ENCODE data around the gene HK3.

The HK3 gene

GRCh38 chr5:176897263-176897662 is 1.9 kb downstream of the HK3 start:
- no peak overlapping the region for H3K27ac Mint-ChIP-seq

GRCh38 chr5:176895831-176896230 is 3.3 kb downstream of the HK3 start:
- Mint-ChIP-seq H3K27me3 (peaks cover 12% of the 10 kb centered on the region), H3K27ac (no peak overlapping the region), H3K4me1 (peaks cover 8% of the 10 kb centered on the region), H3K9me3 (no peaks in the 10 kb centered on the region), H3K4me3 (no peak overlapping the region), H3K36me3 (no peaks in the 10 kb centered on the region)
- ATAC-seq (ENCODE audit: low read depth) = no peak
- no peak for DNase-seq (ENCODE audit: low spot score in 2 of 2)

More at GRCh38 chr5:176897263-176897662, 1.9 kb downstream of the HK3 start:
- Mint-ChIP-seq H3K9me3 (no peaks in the 10 kb centered on the region), H3K4me3 (no peak overlapping the region), H3K27me3 (peaks cover 6% of the 10 kb centered on the region), H3K36me3 (peaks cover 2% of the 10 kb centered on the region), H3K4me1 (peaks cover 10% of the 10 kb centered on the region)
- ATAC-seq (ENCODE audit: low read depth) = no peak
- DNase-seq (ENCODE audit: low spot score in 2 of 2) = no peak

DNA sequence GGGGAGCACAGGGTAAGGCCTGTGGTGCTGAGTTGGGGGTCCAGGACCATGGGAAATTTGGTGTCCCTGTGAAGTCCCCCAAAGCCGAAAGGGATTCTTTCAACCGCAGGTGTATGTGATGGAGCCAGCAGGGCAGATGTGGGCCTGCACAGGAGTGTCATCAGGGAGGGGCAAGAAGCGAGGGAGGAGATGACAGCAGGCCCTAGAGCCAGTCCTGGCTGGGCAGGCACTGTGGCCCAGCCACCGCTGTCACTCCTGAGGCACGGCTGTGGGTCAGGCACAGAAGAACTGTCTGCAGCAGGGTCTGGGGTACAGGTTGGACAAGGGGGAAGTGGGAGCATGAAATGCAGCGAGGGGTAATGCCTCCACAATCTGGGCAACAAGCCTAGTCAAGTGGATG is 4.8 kb downstream of the HK3 start:
- H3K9me3 Mint-ChIP-seq = no peaks in the 10 kb centered on the region
- no peak overlapping the region for H3K4me3 Mint-ChIP-seq
- DNase-seq (ENCODE audit: low spot score in 2 of 2) = no peak
- peaks cover 16% of the 10 kb centered on the region for H3K27me3 Mint-ChIP-seq
- H3K4me1 Mint-ChIP-seq = peaks cover 4% of the 10 kb centered on the region
- no peak for ATAC-seq (ENCODE audit: low read depth)
- H3K27ac Mint-ChIP-seq = no peak overlapping the region
- H3K36me3 Mint-ChIP-seq = no peaks in the 10 kb centered on the region

DNA sequence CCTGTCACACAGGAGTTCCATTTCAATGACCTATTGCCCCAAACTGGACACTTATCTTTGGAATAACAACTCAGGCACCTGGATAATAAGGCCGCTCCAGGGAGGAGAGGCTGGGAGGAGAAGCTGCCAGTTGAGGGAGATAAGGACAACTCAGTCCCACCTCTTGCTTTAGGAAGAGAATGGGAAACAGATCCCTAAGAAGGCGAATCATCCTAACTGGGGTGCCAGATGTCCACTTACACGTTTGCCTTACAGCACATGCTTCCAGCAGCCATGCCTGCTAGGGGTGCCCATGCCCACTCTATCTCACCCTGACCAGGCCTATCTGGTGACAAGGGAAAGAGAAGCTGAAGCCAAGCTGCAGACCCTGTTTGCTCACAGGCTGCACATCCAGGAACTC is 6.5 kb downstream of the HK3 start:
- Mint-ChIP-seq H3K4me3 (no peak overlapping the region), H3K9me3 (no peaks in the 10 kb centered on the region), H3K36me3 (no peaks in the 10 kb centered on the region), H3K4me1 (no peaks in the 10 kb centered on the region), H3K27me3 (peaks cover 14% of the 10 kb centered on the region), H3K27ac (no peak overlapping the region)
- no peak for ATAC-seq (ENCODE audit: low read depth)
- no peak for DNase-seq (ENCODE audit: low spot score in 2 of 2)

DNA sequence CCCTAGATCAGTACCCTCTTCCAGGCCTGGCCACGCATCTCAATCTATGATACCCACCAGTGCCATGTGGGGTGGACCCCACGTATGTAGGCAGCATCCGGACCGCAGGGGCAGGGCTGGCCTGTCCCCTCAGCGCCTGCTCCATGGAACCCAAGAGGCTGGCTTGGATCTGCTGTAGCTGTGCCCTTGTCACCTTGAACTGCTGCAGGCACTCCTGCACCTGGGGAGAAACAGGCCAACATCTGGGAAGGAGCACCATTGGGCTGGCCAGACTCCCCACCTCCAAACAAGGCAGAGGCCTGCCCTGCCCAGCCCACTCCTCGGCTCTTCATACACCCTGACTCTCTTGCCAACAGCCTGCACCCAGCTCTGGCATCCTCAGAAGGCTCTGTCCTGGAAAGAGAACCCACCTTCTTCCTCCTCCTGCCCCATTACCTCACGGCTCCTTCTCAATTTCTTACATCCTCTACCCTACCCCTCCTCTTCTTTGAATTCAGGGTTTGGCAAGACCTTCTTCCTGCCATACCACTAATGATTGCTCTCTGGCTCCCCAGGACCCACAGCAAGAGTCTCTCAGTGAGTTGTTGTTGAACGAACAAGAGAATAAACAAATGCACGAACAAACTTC is 7.7 kb downstream of the HK3 start:
- Mint-ChIP-seq H3K36me3 (no peaks in the 10 kb centered on the region), H3K27ac (no peak overlapping the region), H3K4me1 (no peaks in the 10 kb centered on the region), H3K9me3 (no peaks in the 10 kb centered on the region), H3K4me3 (no peak overlapping the region), H3K27me3 (peaks cover 11% of the 10 kb centered on the region)
- no peak for ATAC-seq (ENCODE audit: low read depth)
- no peak for DNase-seq (ENCODE audit: low spot score in 2 of 2)

- H3K4me3 Mint-ChIP-seq = no peak overlapping the region
- H3K4me1 Mint-ChIP-seq = no peaks in the 10 kb centered on the region
- ATAC-seq (ENCODE audit: low read depth) (no peak), DNase-seq (ENCODE audit: low spot score in 2 of 2) (no peak)
- H3K27me3 Mint-ChIP-seq = peaks cover 11% of the 10 kb centered on the region
- no peak overlapping the region for H3K27ac Mint-ChIP-seq
- H3K9me3 Mint-ChIP-seq = no peaks in the 10 kb centered on the region
- H3K36me3 Mint-ChIP-seq = no peaks in the 10 kb centered on the region
These were observed 8.5 kb downstream of the HK3 start for GRCh38 chr5:176890455-176891330.

DNA sequence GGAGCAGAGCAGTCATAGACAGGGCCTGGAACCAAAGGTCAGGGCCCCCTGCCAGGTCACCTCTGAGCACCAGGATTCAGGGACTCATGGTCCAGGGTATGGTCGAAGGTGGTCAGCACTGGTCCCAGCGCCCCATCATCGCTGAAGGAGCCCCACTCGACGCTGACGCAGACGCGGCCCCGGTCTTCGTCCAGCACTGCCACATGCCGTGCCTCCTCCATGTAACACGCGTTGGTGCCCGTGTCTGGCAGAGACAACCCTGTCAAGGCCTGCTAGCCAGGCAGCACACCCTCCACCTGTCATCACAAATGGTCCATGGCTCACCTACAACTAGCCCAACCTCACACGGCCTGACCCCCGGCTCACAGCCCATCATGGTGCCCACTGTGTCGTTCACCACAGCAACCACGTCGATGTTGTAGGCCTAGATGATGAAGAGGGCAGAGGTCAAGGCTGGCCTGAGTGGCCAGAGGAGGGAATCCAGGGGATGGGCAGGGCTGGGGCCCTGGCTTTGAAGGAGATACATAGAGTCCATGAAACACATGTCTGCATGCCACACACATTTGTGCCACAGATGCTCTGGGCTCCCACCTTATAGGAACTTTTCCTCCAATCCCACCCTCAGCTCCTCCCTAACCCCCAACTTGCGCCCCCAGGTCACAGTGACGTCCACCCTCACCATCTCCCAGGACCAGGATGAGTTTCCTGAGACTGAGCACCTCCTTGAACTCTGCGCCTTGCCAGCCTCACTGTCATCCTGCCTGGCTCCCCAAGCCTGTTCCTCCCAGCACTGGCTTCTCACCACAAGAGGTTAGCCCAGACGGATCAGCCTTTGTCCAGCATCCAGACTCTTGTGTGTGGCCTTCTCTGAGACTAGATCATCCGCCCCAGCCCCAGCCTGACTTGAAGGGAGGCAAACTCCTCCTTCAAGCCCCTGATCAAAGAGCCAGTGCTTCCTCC is 9.5 kb downstream of the HK3 start:
- no peak for ATAC-seq (ENCODE audit: low read depth)
- H3K27me3 Mint-ChIP-seq = peaks cover 11% of the 10 kb centered on the region
- no peaks in the 10 kb centered on the region for H3K4me1 Mint-ChIP-seq
- no peaks in the 10 kb centered on the region for H3K36me3 Mint-ChIP-seq
- no peak for DNase-seq (ENCODE audit: low spot score in 2 of 2)
- H3K27ac Mint-ChIP-seq = no peak overlapping the region
- H3K9me3 Mint-ChIP-seq = no peaks in the 10 kb centered on the region
- no peak overlapping the region for H3K4me3 Mint-ChIP-seq

DNA sequence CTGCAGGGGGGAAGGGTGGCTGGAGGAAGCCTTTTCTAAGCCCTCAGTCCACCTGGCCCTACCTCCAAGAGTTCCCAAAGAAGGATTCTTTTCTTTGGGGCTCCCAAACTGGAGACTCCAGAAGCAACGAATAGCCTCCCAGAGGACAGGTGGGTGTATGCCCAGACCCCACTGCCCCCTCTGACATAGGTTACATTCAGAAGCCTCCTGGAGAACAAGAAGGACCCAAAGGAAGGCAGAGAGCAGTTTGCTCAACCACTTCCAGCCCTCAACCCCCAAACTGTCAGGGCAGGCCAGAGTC is 10.3 kb downstream of the HK3 start:
- Mint-ChIP-seq H3K27me3 (peaks cover 11% of the 10 kb centered on the region), H3K27ac (no peak overlapping the region), H3K36me3 (no peaks in the 10 kb centered on the region), H3K4me3 (no peak overlapping the region), H3K9me3 (no peaks in the 10 kb centered on the region), H3K4me1 (no peaks in the 10 kb centered on the region)
- no peak for ATAC-seq (ENCODE audit: low read depth)
- DNase-seq (ENCODE audit: low spot score in 2 of 2) = no peak

DNA sequence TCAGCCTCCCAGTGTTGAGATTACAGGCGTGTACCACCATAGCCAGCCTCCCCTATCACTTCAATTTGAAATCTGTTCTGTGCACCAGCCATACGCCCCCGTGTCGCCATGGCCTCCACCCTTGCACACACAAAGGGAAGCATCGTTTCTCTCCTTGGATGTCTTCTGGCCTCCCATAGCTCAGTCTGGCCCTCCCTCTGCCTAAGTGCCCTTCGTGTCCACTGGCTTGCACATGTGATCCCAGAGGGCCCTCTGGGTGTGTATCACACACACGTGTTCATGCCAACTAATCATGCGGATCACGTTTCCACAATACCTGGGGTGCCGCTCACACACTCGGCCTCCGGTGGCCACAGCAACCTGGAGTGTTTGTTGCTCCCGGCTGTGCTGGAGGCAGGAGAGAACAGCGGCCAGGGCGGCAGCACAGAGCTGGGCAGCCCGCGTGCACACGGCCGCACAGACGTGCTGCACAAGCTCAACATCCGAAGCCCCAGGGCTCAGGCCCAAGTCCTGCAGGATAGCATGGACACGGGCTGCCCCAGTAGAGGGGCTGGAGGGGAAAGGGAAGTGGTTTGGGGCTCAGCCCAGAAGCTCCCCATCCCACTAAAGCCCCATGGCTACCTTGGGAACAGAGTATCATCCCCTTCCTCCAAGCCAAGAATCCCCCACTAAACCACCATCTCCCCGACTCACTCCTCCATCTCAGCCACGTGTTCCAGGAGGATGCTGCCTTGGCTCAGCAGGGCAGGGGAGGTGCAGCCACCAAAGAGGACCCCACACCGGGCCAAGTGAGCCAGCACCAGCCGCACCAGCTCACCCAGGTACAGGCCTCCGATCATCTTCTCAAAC is 10.9 kb downstream of the HK3 start:
- DNase-seq (ENCODE audit: low spot score in 2 of 2) (no peak), ATAC-seq (ENCODE audit: low read depth) (no peak)
- H3K9me3 Mint-ChIP-seq = no peaks in the 10 kb centered on the region
- H3K4me1 Mint-ChIP-seq = no peaks in the 10 kb centered on the region
- H3K4me3 Mint-ChIP-seq = no peak overlapping the region
- no peak overlapping the region for H3K27ac Mint-ChIP-seq
- H3K36me3 Mint-ChIP-seq = no peaks in the 10 kb centered on the region
- H3K27me3 Mint-ChIP-seq = peaks cover 11% of the 10 kb centered on the region

- Mint-ChIP-seq H3K9me3 (no peaks in the 10 kb centered on the region), H3K36me3 (no peaks in the 10 kb centered on the region), H3K4me1 (no peaks in the 10 kb centered on the region), H3K4me3 (no peak overlapping the region), H3K27me3 (peaks cover 11% of the 10 kb centered on the region), H3K27ac (no peak overlapping the region)
- ATAC-seq (ENCODE audit: low read depth) (no peak), DNase-seq (ENCODE audit: low spot score in 2 of 2) (no peak)
These were observed 11.8 kb downstream of the HK3 start for GRCh38 chr5:176887252-176887849.

DNA sequence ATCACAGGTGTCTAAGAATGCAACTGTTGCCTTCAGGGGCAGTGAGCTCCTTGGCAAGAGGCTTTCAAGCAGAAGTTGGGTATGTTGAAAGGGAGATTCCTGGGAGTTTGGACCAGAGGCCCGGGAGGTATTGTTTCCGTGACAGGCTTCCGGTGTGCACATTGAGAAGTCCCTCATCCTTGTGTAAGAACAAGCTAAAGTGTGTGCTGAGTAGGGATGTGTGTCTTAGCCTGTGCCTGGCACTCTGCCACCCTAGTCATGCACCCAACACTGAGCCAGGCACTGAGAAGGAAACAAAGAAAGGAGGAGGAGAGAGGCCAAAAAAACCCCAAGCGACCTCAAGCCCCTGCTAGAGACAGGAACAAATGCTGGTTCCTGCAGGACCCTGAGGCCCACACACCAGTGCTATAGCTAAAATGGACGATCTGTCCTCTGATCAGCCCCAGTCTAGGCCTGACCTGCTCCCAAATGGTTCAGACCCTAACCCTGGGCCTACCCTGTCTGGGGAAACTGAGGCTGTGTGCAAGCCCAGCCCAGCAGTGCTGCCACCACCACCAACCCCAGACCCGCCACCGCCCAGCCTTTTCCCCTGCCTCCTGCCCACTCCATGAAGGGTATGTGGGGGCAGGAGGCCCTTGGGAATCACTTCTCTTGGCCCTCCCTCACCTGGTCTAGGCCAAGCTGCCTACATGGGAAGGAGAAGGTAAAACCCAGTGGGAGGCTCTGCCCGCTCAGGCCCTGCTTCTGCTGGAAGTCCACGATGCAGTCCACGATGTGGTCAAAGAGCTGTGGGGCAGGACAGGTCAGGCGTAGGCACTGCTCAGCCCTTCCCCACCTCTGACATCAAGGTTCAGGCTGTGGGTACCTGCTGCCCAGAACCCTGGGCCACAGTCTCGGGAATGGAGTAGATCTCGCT is 12.6 kb downstream of the HK3 start:
- no peak for DNase-seq (ENCODE audit: low spot score in 2 of 2)
- H3K4me1 Mint-ChIP-seq = no peaks in the 10 kb centered on the region
- ATAC-seq (ENCODE audit: low read depth) = no peak
- H3K36me3 Mint-ChIP-seq = no peaks in the 10 kb centered on the region
- H3K9me3 Mint-ChIP-seq = no peaks in the 10 kb centered on the region
- peaks cover 8% of the 10 kb centered on the region for H3K27me3 Mint-ChIP-seq
- H3K4me3 Mint-ChIP-seq = no peak overlapping the region
- no peak overlapping the region for H3K27ac Mint-ChIP-seq

GRCh38 chr5:176884571-176884890 is 14.6 kb downstream of the HK3 start:
- H3K27ac Mint-ChIP-seq = peak overlapping the region; percentile 5
- H3K36me3 Mint-ChIP-seq = no peaks in the 10 kb centered on the region
- peaks cover 7% of the 10 kb centered on the region for H3K27me3 Mint-ChIP-seq
- H3K4me3 Mint-ChIP-seq = no peak overlapping the region
- DNase-seq (ENCODE audit: low spot score in 2 of 2) = no peak
- ATAC-seq (ENCODE audit: low read depth) = no peak
- H3K4me1 Mint-ChIP-seq = no peaks in the 10 kb centered on the region
- H3K9me3 Mint-ChIP-seq = no peaks in the 10 kb centered on the region

Measured in memory B cell (primary cell).